Type B pancreatic cell (in vitro differentiated cells): ENCODE measurements around the gene AGAP3. TPM values are rescaled to one million over a fixed set of nuclear protein-coding genes. Genes with fewer than 3 reads are reported as not detected.

Experiments used
- DNase-seq: peaks from one replicate; pipeline ENCODE4 v3.0.0; 2021; ENCODE audit warnings: mixed read lengths; ENCODE audit not compliant: unreplicated experiment; ENCODE audit errors: extremely low spot score
- H3K27ac Mint-ChIP-seq: 2 replicates; pipeline ENCODE4 v1.8.0; 2021; ENCODE audit warnings: mild to moderate bottlenecking, mixed read lengths
- H3K27me3 Mint-ChIP-seq: 2 replicates; pipeline ENCODE4 v1.8.0; 2021; ENCODE audit warnings: mixed read lengths
- H3K36me3 Mint-ChIP-seq: 2 replicates; pipeline ENCODE4 v1.8.0; 2021; ENCODE audit warnings: mixed read lengths
- H3K4me1 Mint-ChIP-seq: one replicate; pipeline ENCODE4 v1.8.0; 2021; ENCODE audit warnings: mixed read lengths; ENCODE audit not compliant: unreplicated experiment
- H3K4me3 Mint-ChIP-seq: 2 replicates; pipeline ENCODE4 v1.8.0; 2021; ENCODE audit warnings: mild to moderate bottlenecking, mixed read lengths
- H3K9me3 Mint-ChIP-seq: 2 replicates; pipeline ENCODE4 v1.8.0; 2021; ENCODE audit warnings: mixed read lengths
- total RNA-seq: library from RNA; stranded (reverse); gene quantifications from 2 replicates; pipeline ENCODE4 v1.2.1, GENCODE V29; 2021; ENCODE audit warnings: low replicate concordance
- TF ChIP-seq, protein P1 (sequence below): fragments of 200-600 bp; sonication (generic); conservative IDR thresholded peaks from 2 replicates; pipeline ENCODE4 v1.5.0; 2021; ENCODE audit warnings: antibody characterized with exemption, mild to moderate bottlenecking

The AGAP3 gene
- total RNA-seq, 1 donor from 2014 or later, result 114 TPM

- no peak for DNase-seq
- peaks cover 12% of the 10 kb centered on the region for H3K36me3 Mint-ChIP-seq
- no peaks in the 10 kb centered on the region for H3K9me3 Mint-ChIP-seq
- peaks cover 16% of the 10 kb centered on the region for H3K4me1 Mint-ChIP-seq
- TF ChIP-seq, protein P1, sequence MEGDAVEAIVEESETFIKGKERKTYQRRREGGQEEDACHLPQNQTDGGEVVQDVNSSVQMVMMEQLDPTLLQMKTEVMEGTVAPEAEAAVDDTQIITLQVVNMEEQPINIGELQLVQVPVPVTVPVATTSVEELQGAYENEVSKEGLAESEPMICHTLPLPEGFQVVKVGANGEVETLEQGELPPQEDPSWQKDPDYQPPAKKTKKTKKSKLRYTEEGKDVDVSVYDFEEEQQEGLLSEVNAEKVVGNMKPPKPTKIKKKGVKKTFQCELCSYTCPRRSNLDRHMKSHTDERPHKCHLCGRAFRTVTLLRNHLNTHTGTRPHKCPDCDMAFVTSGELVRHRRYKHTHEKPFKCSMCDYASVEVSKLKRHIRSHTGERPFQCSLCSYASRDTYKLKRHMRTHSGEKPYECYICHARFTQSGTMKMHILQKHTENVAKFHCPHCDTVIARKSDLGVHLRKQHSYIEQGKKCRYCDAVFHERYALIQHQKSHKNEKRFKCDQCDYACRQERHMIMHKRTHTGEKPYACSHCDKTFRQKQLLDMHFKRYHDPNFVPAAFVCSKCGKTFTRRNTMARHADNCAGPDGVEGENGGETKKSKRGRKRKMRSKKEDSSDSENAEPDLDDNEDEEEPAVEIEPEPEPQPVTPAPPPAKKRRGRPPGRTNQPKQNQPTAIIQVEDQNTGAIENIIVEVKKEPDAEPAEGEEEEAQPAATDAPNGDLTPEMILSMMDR, result no peak
- H3K4me3 Mint-ChIP-seq, result peak overlapping the region; percentile 82
- no peak overlapping the region for H3K27ac Mint-ChIP-seq
- H3K27me3 Mint-ChIP-seq, result peaks cover 3% of the 10 kb centered on the region
Observed at GRCh38 chr7:151124899-151125399, 38.7 kb downstream of the AGAP3 start.

GRCh38 chr7:151125470-151125845 is 39.2 kb downstream of the AGAP3 start:
- Mint-ChIP-seq H3K27ac (peak overlapping the region; percentile 26), H3K4me3 (peak overlapping the region; percentile 82)

DNA sequence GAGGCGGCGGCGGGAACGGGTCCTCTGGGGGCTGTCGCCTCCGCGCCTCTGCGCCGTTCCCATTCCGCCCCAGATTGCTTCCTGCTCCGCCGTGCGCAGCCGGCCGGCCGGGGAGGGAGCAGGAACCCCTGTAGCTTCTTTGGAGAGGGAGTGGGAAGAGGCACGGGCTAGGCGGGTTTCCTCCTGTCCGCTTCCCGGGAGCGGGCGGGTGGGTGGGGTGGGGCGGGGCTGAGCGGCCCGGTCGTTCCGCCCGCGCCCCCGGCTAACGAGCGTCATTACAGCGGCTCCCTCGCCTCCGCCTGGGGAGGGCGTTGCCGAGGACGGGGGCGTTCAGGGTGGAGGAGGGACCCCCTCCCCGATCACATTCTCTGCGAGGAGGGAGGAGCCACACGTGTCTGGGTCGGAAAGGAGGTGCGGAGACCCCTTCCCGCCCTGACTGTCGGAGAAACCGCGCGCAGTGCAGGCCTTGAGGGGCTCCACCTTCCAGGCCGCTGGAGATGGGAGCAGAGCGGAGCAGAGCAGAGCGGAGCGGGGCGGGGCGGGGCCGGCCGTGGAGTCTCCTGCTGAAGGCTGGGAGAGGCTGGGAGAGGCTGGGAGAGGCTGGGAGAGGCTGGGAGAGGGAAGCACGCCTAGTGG is 39.7 kb downstream of the AGAP3 start:
- Mint-ChIP-seq H3K27ac (peak overlapping the region; percentile 26), H3K36me3 (peaks cover 12% of the 10 kb centered on the region), H3K4me3 (peak overlapping the region; percentile 82), H3K27me3 (peaks cover 3% of the 10 kb centered on the region), H3K4me1 (peaks cover 16% of the 10 kb centered on the region), H3K9me3 (no peaks in the 10 kb centered on the region)
- TF ChIP-seq, protein P1, result no peak
- DNase-seq, result no peak

More at GRCh38 chr7:151125470-151125845, 39.2 kb downstream of the AGAP3 start:
- Mint-ChIP-seq H3K36me3 (peaks cover 12% of the 10 kb centered on the region), H3K4me1 (peaks cover 16% of the 10 kb centered on the region), H3K27me3 (peaks cover 3% of the 10 kb centered on the region), H3K9me3 (no peaks in the 10 kb centered on the region)
- no peak for DNase-seq
- TF ChIP-seq, protein P1, result peak; percentile 55

- H3K36me3 Mint-ChIP-seq, result peaks cover 7% of the 10 kb centered on the region
Observed at GRCh38 chr7:151126491-151127137, 40.3 kb downstream of the AGAP3 start.

DNA sequence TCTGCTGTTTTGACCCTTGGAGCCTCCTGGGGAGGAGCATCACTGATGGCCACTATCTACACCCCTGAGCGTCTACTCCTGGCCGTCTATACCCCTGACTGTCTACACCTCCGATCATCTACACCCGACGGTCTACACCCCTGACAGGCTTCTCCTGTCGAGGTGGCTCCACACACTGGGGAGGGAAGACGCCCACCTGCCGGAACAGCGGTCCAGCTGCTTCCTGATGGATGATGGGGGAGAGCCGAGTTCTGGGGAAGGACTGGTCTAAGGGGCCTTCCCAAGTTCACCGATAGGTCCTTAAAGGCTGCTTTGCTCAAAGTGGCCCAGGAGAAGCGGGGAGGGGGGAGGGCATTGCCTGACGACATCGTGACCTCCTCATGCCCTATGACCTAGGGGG is 41.9 kb downstream of the AGAP3 start:
- Mint-ChIP-seq H3K4me1 (peaks cover 25% of the 10 kb centered on the region), H3K36me3 (peaks cover 8% of the 10 kb centered on the region), H3K4me3 (peak overlapping the region; percentile 48), H3K27me3 (peaks cover 3% of the 10 kb centered on the region), H3K27ac (peak overlapping the region; percentile 15), H3K9me3 (no peaks in the 10 kb centered on the region)
- no peak for DNase-seq
- TF ChIP-seq, protein P1, result no peak

More at GRCh38 chr7:151126491-151127137, 40.3 kb downstream of the AGAP3 start:
- peak overlapping the region; percentile 67 for H3K4me3 Mint-ChIP-seq
- peaks cover 21% of the 10 kb centered on the region for H3K4me1 Mint-ChIP-seq
- TF ChIP-seq, protein P1, result no peak
- DNase-seq, result no peak
- H3K9me3 Mint-ChIP-seq, result no peaks in the 10 kb centered on the region
- no peak overlapping the region for H3K27ac Mint-ChIP-seq
- peaks cover 3% of the 10 kb centered on the region for H3K27me3 Mint-ChIP-seq
